ENCODE data around the gene SERTAD4.
"Not testable (repeated sequence)": the region's sequence is repeated elsewhere in the genome, so short reads cannot be mapped to it uniquely, and the experiment has no call there.

Gene SERTAD4

DNA sequence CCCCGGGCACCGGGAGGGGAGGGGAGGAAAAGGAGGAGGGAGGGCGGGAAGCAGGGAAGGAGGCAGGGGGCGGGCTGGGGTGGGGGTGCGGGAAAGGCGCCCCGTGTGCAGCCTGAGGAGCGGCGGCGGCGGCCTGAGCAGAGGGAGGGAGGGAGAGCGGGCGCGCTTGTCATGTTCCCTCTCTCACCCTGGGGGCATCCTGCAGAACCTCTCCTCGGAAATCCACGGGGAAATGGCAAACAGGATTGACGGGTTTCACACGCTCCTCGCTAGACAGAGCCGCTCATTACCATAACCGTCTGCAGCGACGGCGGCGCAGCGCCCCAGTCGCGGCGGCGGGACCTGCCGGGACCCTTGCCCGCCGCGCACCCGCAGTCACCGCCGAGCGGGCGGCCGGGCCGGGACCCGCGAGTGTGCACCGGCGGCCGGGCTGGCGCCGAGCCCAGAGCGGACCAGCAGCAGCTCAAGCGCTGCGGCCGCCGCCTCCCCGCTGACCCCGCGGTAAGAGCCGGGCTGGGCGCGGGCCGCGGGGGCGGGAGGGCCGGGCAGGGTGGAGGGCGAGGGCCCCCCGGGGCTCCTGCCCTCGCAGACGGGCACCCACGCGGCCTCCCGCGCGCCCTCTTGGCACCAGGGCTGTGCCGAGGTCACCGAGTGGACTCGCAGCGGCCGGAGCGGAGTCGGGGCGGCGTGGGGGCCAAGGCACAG, at the start of gene SERTAD4:
Gene SERTAD4, plus strand, starts transcription at position 286 of the 705 bp plus-strand sequence. CDS start 5,165 bp downstream, outside the sequence.
- DNase-seq (ENCODE audit: low spot score), result peak; percentile 65
- FAIRE-seq, result no peak

GRCh38 chr1:210185063-210185462, 47.5 kb upstream of the SERTAD4 start:
- FAIRE-seq, result no peak
- DNase-seq (ENCODE audit: low spot score), result no peak

- DNase-seq (ENCODE audit: low spot score), result not testable (repeated sequence)
- peak; percentile 74 for FAIRE-seq
Measured at GRCh38 chr1:210187849-210188606, 44.6 kb upstream of the SERTAD4 start.

DNA sequence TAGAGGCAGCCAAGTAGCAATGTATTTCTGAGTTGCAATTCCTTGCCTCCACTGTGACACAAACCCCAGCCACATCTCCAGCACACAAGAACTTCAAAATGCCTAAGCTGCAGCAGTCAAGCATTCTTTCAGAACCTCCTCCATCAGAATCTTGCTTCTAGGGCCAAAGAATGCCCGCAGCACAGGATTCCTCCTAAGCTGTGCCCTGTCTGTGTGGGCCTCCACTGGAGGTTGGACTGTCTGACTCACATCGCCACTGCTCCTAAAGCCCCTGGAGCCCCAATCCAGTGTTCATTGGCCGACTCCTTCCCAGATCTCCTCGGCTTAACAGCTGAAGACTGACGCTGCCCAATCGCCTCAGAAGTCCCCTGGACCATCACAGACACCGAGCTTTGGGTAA, 43.2 kb upstream of the SERTAD4 start:
- FAIRE-seq (no peak), DNase-seq (ENCODE audit: low spot score) (no peak)

DNA sequence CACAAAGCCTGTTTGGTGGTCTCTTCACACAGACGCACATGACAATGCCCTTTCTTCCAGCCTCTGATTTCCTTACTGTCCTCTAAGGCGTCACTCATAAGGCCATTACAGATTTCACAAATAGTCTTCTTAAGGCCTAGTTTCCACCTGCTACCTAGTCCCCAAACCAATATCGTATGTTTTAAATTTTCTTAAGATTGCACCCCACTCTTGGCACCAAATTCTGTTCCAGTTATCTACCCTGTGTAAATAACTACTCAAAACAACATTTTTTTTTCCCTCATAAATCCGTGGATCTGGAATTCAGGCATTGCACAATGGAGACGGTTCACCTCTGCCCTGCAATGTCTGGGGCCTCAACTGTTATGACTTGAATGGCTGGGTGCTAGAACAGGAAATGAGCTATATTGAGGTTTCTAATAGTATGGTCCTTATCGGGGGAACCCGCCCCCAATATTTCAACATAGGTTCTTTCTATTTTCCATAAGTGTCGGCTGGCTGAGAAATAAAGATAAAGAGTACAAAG, 36.9 kb upstream of the SERTAD4 start:
- no peak for FAIRE-seq
- DNase-seq (ENCODE audit: low spot score), result no peak

DNA sequence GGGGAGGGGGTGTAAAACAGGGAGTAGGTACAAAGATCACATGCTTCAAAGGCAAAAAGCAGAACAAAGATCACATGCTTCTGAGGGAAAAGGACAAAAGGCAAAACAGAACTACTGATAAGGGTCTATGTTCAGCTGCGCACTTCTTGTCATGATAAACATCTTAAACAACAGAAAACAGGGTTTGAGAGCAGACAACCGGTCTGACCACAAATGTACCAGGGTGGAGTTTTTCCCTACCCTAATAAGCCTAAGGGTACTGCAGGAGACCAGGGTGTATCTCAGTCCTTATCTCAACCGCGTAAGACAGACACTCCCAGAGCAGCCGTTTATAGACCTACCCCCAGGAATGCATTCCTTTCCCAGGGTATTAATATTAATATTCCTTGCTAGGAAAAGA, 36.3 kb upstream of the SERTAD4 start:
- FAIRE-seq; DNase-seq (ENCODE audit: low spot score): not testable (repeated sequence)

GRCh38 chr1:210198840-210199239, 33.8 kb upstream of the SERTAD4 start:
- DNase-seq (ENCODE audit: low spot score) (no peak), FAIRE-seq (no peak)

GRCh38 chr1:210200124-210200736, 32.4 kb upstream of the SERTAD4 start:
- DNase-seq (ENCODE audit: low spot score) (no peak), FAIRE-seq (no peak)

DNA sequence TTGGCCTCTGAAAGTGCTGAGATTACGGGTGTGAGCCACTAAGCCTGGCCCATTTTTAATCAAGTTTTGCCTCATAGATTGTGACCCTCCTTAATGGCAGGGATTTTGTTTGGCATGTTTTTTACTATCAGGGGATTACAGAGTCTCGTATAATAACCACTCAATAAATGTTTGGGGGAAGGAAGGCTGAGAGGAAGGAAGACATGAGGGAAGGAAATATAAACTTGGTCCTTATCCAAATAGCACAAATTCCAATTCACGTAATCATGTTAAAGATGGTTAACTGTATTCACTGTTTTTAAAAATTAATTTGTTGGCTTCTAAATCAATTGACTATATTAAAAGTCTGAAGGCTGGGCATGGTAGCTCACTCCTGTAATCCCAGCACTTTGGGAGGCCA, 30.9 kb upstream of the SERTAD4 start:
- no peak for FAIRE-seq
- no peak for DNase-seq (ENCODE audit: low spot score)

GRCh38 chr1:210207597-210208450, 24.8 kb upstream of the SERTAD4 start:
- FAIRE-seq, result no peak
- no peak for DNase-seq (ENCODE audit: low spot score)

DNA sequence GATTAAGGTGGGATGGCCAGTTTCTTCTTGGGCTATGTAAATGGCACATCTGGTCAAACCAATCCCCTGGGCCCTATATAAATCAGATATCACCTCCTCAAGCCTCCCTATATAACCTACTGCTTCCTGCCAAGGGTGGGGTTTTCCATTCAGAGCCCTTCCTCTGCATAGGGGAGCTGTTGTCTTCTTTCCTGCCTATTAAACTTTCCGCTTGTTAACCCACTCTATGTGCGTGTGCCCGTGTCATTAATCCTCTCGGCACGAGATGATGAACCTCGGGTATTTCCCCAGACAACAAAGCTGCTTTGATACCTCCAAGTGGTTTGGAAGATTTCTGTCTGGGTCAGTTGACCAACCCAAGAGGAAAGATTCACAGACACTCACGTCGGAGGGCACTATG, 19.3 kb upstream of the SERTAD4 start:
- no peak for FAIRE-seq
- no peak for DNase-seq (ENCODE audit: low spot score)

GRCh38 chr1:210214573-210215409, 17.8 kb upstream of the SERTAD4 start:
- no peak for FAIRE-seq
- DNase-seq (ENCODE audit: low spot score), result no peak

- no peak for FAIRE-seq
- no peak for DNase-seq (ENCODE audit: low spot score)
Measured at GRCh38 chr1:210217482-210217881, 15.1 kb upstream of the SERTAD4 start.

DNA sequence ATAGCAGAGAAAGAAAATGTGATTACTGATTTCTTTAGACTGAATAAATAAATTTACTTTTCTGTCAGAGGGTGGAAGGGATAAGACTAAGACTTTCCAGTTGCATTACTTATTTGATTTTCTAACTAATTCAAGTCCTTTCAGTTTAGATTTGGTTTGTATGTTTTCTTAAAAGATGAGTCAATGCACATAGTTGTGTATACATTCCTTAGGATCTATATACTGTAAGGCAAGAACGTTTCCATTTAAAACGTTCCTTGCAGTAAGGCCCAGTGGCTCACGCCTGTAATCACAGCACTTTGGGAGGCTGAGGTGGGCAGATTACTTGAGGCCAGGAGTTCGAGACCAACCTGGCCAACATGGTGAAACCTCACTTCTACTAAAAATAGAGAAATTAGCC, 14.5 kb upstream of the SERTAD4 start:
- FAIRE-seq, result no peak
- no peak for DNase-seq (ENCODE audit: low spot score)

GRCh38 chr1:210222340-210223006, 10.1 kb upstream of the SERTAD4 start:
- no peak for DNase-seq (ENCODE audit: low spot score)
- no peak for FAIRE-seq

DNA sequence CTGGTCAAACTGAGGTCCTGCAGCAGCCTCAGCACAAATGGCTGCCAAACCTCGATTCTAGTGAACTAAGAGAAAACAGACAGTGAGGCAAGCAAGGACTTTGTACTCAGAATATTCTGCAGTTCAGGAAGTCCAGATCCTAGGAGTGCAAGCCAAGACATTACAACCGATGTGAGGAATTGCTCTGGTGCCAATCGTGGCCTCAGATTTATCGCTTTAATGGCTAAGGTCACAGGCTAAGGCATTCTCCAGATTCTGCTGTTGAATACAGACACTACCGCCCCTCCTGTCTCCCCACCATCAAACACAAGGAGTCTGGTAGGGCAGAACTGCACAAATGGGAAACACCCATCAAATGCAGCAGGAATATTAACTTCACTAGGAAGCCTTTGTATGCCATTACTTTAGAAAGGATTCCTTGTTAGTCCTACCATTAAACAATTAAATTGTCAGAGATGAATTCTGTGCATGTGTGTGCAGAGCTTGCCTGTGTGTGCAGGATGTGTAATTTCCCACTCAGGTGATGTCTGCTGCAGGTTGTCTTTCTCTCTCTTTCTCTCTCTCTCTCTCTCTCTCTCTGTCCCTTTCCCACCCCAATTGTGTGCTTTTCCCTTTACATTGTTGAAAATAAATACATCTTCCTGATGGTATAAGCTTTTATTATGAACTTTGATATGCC, 9.2 kb upstream of the SERTAD4 start:
- no peak for DNase-seq (ENCODE audit: low spot score)
- FAIRE-seq, result no peak

DNA sequence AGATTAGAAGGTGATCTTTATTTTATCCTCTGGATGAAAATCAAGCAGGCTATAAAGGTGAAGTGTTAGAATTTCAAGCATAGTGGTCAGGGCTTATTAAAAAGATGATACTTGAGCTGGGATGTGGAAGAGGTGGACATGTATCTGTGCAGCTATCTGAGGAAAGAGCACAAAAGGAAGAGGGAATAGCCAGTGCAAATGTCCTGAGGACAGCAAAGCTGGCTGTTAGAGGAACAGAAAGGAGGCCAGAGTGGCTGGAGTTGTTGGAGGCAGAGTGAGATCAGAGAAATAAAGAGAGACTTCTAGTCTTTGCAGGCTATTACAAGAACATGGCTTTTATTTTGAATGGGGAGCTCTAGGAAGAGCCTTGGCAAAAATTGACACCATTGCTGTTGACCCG, 4.4 kb upstream of the SERTAD4 start:
- no peak for FAIRE-seq
- no peak for DNase-seq (ENCODE audit: low spot score)

GRCh38 chr1:210230149-210230695, 2.4 kb upstream of the SERTAD4 start:
- no peak for DNase-seq (ENCODE audit: low spot score)
- FAIRE-seq, result no peak

Data from urothelium cell line (cell line).